ENCODE results near the gene HDHD2.

GRCh38 chr18:47175283-47175897 is 25.1 kb upstream of the HDHD2 start:
- TF ChIP-seq CTCF (IDR thresholded peaks at IDR 0.05; ENCODE audit: insufficient read depth, low read length, poor library complexity, severe bottlenecking) = no peak
- no peak for TF ChIP-seq EZH2phosphoT487 (conservative IDR thresholded peaks at IDR 0.05; ENCODE audit: low read length)
